Activated T-helper 2 cell treated with anti-CD3 and anti-CD28 coated beads, Interferon-gamma antibody, Interleukin-2, Interleukin-4, amounts not matched to agents 10 μg/mL and 5 μg/mL and 100 μg/mL, durations not matched to agents 14 hours and 24 hours and 36 hours (primary cell): ENCODE results near the gene CDC42. TPM values are rescaled to one million over a fixed set of nuclear protein-coding genes. Genes with fewer than 3 reads are reported as not detected.
A peak's percentile ranks its signal among the peaks of the same experiment; 100 is the strongest.

Experiments used
- DNase-seq: peaks from one replicate; pipeline ENCODE4 v3.0.0; 2021; ENCODE audit warnings: low spot score
- H3K27ac Mint-ChIP-seq: one replicate; pipeline ENCODE4 v1.8.0; 2021; ENCODE audit warnings: mixed read lengths
- H3K27me3 Mint-ChIP-seq: one replicate; pipeline ENCODE4 v1.8.0; 2021; ENCODE audit warnings: low read depth, mixed read lengths
- H3K36me3 Mint-ChIP-seq: one replicate; pipeline ENCODE4 v1.8.0; 2021; ENCODE audit warnings: low read depth, mixed read lengths
- H3K4me1 Mint-ChIP-seq: one replicate; pipeline ENCODE4 v1.8.0; 2021; ENCODE audit warnings: low read depth, mixed read lengths
- H3K4me3 Mint-ChIP-seq: one replicate; pipeline ENCODE4 v1.8.0; 2021; ENCODE audit warnings: low read depth, mild to moderate bottlenecking, moderate library complexity, mixed read lengths
- H3K9me3 Mint-ChIP-seq: one replicate; pipeline ENCODE4 v1.8.0; 2021; ENCODE audit warnings: mixed read lengths
- intact Hi-C: fragments of 100-400 bp; cut with micrococcal nuclease; formaldehyde crosslinking; loops from one replicate; pipeline ENCODE4 v1.15.1; 2023
- total RNA-seq: library from RNA; stranded (reverse); gene quantifications from 2 replicates; pipeline ENCODE4 v1.2.3, GENCODE V29; 2022

Gene CDC42
- total RNA-seq, 1 donor from 2014 or later, result 342 TPM

DNA sequence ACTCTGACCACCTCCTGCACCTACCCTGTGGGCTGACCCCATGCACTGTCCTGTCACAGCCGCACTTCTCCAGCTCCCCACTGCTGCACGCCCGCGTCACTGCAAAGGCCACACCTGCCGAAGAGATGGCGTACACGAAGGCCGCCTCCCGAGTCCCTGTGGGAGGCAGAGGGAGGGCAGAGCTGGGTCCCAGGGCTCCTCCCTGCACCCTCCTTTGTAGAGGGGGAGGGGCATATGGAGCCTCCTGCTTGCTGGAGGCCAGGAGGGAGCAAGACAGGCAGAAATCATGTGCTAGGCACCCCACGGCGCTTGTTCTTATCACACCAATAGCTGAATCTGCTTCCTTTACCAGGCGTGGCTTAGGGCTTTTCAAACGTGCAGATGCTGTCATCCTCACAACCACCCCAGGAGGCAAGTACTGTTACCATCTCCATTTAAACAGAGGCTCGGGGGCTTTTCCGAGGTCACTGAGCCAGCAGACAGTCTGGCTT is 69.0 kb downstream of the CDC42 start:
- Mint-ChIP-seq H3K4me1 (peaks cover 4% of the 10 kb centered on the region), H3K9me3 (no peaks in the 10 kb centered on the region), H3K27me3 (no peaks in the 10 kb centered on the region), H3K4me3 (no peak overlapping the region), H3K36me3 (peaks cover 5% of the 10 kb centered on the region), H3K27ac (no peak overlapping the region)
- DNase-seq, result no peak
- intact Hi-C loops, result no loop called here

DNA sequence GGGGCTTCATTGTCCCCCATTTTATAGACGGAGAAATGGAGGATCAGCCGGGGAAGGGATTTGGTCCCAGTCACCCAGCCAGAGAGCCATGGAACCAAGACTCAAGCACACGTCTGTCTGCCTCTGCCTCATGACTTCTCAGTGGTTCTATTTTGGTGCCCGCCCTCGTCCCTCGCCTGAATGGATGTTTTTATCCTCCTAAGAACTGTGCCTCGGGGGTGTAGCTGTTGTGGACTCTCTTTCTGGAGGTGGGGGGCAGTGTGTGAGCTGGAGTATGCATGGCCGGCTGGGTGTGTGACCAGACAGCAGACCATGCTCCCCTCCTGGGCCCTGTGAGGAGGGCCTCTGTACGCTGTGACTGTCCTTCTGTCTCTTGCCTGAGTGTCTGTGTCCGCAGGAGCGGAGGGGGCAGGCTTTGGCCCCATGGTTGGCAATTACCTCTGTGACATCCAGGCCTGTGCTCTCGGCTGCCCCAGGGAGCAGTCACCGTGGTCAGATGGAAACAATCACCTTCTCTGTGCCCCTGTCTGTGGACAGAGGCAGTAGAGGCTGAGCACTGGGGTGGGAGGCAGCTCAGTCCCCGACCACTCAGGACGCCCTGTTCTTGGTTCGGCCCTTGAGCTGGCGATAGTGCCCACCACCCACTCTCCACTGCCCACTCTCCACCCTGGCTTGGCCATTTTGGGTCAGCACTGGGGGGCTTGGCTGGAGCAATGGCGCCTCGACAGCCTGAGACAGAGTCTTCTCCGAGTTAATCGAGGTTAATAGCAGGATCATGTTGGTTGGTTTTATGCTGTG is 70.0 kb downstream of the CDC42 start:
- no peak for DNase-seq
- H3K4me1 Mint-ChIP-seq, result no peaks in the 10 kb centered on the region
- intact Hi-C loops, result no loop called here

DNA sequence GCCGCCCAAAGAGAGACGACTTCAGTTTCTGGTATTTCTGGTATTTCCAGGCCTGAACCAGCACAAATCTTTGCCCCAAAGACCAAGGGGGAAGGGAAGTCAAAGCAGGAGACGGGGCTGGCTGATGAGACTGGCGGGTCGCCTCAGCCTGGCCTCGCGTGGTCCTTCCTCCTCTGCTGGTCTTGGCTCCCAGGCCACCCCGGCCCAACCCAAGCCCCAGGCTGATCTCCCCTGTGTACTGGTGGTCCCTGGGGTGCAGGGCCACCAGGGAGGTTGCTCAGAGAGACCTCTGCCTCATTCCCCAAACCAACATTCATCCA is 70.5 kb downstream of the CDC42 start:
- no peak overlapping the region for H3K4me3 Mint-ChIP-seq
- H3K9me3 Mint-ChIP-seq, result no peaks in the 10 kb centered on the region
- no peaks in the 10 kb centered on the region for H3K4me1 Mint-ChIP-seq
- H3K27me3 Mint-ChIP-seq, result no peaks in the 10 kb centered on the region
- DNase-seq, result no peak
- intact Hi-C loops, result no loop called here
- no peak overlapping the region for H3K27ac Mint-ChIP-seq
- H3K36me3 Mint-ChIP-seq, result peaks cover 5% of the 10 kb centered on the region

More for the DNA sequence above, 70.0 kb downstream of the CDC42 start:
- H3K27me3 Mint-ChIP-seq, result no peaks in the 10 kb centered on the region
- H3K27ac Mint-ChIP-seq, result no peak overlapping the region
- no peak overlapping the region for H3K4me3 Mint-ChIP-seq
- peaks cover 5% of the 10 kb centered on the region for H3K36me3 Mint-ChIP-seq
- H3K9me3 Mint-ChIP-seq, result no peaks in the 10 kb centered on the region

DNA sequence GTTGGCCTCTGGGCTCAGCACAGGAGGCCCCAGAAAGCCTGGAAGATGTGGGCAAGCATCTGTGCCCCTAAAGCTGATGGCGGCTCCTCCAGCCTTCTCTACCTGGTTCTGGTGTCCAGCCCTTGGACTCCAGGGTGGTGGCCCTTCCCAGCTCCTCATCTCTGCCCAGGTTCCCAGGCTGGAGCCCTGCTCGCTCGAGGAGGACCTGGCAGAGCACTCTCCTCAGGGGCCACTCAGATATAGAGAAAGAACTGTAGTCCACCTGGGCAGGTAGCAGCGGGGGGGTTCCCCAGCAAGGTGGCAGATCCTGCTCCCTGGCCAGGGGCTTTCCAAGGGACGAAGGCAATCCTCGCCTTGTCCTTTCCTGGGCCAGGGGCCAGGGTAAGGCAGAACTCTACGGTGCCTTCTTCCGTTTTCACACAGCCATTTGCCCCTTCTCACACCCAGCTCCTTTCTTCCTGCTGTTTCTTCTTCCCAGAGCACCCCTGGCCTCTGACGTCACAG is 71.4 kb downstream of the CDC42 start:
- intact Hi-C loops, result no loop called here
- Mint-ChIP-seq H3K9me3 (no peaks in the 10 kb centered on the region), H3K27me3 (no peaks in the 10 kb centered on the region), H3K27ac (no peak overlapping the region), H3K4me3 (no peak overlapping the region), H3K4me1 (no peaks in the 10 kb centered on the region), H3K36me3 (peaks cover under 1% of the 10 kb centered on the region)
- DNase-seq, result no peak

DNA sequence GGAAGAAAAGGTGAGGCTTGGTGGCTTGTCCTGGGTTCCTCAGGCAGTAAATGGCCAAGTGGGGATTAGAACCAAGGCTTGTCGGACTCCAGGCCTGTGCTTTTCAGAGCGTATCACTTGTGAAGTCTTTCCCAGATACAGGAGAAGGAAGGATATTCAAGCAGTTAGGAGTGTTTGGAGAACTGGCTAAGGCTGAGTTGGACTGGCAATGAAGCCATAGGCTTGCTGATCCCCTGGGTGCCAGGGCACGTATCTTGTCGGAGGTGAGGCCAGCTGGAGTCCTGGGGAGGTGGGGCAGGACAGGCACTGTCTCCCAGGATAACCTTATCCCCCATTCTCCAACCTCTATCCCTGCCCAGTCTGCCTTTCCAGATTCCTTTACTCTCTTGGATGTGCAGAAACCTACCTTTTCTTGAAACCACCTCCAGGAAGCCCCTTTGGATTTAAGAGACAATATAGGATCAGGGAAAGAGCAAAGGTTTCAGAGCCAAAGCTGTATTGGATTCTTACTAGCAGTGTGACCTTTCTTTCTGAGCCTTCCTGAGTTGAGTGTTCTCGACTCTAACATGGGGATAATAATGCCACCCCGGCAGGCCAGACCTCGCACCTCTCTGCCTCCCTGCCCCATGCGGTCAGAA is 72.2 kb downstream of the CDC42 start:
- H3K9me3 Mint-ChIP-seq, result no peaks in the 10 kb centered on the region
- intact Hi-C loops, result no loop called here
- H3K27me3 Mint-ChIP-seq, result no peaks in the 10 kb centered on the region
- no peak overlapping the region for H3K27ac Mint-ChIP-seq
- H3K4me1 Mint-ChIP-seq, result no peaks in the 10 kb centered on the region
- H3K36me3 Mint-ChIP-seq, result no peaks in the 10 kb centered on the region
- no peak for DNase-seq
- H3K4me3 Mint-ChIP-seq, result no peak overlapping the region

DNA sequence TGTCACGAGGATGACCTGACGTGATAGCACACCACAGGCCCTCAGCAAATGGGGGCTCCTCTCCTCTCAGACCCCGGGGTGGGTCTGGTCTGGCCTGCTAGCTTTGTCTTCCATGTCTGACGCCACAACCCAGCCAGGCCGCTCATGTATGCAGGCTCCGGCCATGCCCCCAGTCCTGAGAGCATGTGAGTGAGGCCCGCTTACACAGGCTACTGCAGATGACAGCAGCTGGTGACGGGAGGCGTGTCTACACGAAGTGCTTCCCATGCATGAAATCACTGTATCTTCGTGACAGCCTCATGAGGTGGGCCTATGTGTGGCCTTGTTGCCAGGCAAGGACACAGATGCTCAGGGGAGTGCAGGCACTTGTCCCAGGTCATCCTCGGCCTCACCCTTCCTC is 74.0 kb downstream of the CDC42 start:
- H3K4me3 Mint-ChIP-seq, result no peak overlapping the region
- DNase-seq, result no peak
- intact Hi-C loops, result no loop called here
- H3K4me1 Mint-ChIP-seq, result no peaks in the 10 kb centered on the region
- no peak overlapping the region for H3K27ac Mint-ChIP-seq
- no peaks in the 10 kb centered on the region for H3K36me3 Mint-ChIP-seq
- H3K9me3 Mint-ChIP-seq, result no peaks in the 10 kb centered on the region
- no peaks in the 10 kb centered on the region for H3K27me3 Mint-ChIP-seq

DNA sequence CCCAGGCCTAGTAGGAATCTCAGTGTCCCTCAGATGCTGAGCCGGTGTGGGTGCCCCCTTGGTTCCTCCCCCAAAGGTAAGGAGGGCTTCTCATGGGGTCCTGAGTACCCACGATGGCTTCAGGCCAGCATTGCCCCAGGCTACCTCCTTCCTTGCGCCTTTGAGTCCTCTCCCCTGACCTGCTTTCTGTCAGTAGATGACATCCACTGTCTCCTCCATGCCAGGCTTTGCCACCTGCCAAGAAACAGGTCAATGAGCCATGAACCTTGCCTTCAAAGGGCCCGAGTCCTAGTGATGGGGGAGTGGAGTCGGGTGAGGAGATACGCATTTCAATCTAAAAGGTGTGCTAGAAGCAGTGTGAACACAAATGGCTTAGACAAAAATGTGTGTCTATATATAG is 74.7 kb downstream of the CDC42 start:
- intact Hi-C loops, result no loop called here
- H3K4me3 Mint-ChIP-seq, result no peak overlapping the region
- no peaks in the 10 kb centered on the region for H3K27me3 Mint-ChIP-seq

DNA sequence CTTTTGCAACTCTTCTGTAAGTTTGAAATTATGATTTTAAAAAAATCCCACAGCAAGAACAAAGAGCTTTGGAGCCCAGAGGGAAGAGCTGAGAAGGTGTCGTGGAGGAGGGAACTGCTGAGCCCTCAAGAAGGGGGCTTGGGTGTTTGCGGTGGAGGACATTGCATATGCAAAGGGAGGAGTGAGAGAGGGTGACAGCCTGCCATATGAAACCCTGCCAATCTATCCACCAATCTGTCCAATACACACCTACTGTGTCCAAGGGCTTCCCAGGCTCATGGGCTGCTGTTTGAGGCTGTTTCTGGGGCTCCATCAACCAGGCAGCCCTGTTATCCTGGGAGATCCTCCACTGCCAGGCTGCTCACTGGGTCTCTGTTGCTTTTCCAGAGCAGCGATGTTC is 75.2 kb downstream of the CDC42 start:
- Mint-ChIP-seq H3K9me3 (no peaks in the 10 kb centered on the region), H3K36me3 (no peaks in the 10 kb centered on the region), H3K4me3 (no peak overlapping the region), H3K27me3 (no peaks in the 10 kb centered on the region), H3K4me1 (no peaks in the 10 kb centered on the region), H3K27ac (no peak overlapping the region)
- no peak for DNase-seq
- intact Hi-C loops, result no loop called here

More for the DNA sequence above, 74.7 kb downstream of the CDC42 start:
- H3K9me3 Mint-ChIP-seq, result no peaks in the 10 kb centered on the region
- DNase-seq, result no peak
- H3K27ac Mint-ChIP-seq, result no peak overlapping the region
- no peaks in the 10 kb centered on the region for H3K36me3 Mint-ChIP-seq
- no peaks in the 10 kb centered on the region for H3K4me1 Mint-ChIP-seq

DNA sequence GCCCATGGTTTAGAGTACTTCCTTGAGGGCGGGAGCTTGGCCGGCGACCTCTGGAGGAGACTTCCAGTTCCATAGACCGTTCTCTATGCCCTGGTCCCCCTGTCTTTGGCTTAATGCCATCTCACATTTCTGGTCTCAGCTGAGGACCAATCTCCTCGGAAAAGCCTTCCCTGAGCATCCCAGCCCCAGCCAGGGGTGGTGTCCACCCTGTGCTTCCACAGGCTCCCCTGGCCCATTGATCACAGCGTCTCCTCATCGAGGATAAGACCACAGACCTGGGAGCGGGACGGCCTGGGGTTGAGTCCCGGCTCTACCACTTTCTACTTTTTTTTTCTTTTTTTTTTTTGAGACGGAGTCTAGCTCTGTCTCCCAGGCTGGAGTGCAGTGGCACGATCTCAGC is 75.9 kb downstream of the CDC42 start:
- intact Hi-C loops, result no loop called here
- no peak overlapping the region for H3K4me3 Mint-ChIP-seq
- no peak for DNase-seq
- H3K4me1 Mint-ChIP-seq, result no peaks in the 10 kb centered on the region
- no peaks in the 10 kb centered on the region for H3K36me3 Mint-ChIP-seq
- H3K27ac Mint-ChIP-seq, result no peak overlapping the region
- no peaks in the 10 kb centered on the region for H3K9me3 Mint-ChIP-seq
- H3K27me3 Mint-ChIP-seq, result no peaks in the 10 kb centered on the region

DNA sequence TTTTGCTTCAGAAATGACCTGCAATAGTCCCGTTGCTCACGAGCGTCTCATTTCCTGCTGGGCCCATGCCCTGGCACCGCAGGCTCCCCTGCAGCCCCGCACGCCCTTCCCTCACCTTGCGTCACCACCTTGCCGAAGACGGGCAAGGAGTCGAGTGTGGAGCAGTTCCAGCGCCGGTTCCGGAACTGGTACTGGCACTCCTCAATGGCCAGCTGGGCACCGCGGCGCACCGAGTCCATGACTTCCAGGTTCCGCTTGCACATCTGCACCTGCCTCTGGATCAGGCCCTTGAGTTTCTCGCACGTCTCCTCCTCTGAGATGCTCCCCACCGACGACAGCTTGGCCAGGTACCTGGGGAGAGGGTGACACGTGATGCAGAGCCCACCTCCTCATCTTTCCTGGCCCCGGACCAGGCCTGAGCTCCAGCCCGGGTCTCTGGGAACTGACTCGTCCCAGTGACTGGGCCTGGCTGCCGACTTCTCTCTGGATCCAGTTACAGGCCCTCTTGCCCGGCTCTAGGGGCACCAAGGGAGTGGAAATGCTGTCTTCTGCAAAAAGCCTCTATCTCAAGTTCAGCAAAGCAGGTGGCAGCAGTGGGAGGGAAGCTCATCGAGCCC is 77.1 kb downstream of the CDC42 start:
- Mint-ChIP-seq H3K36me3 (no peaks in the 10 kb centered on the region), H3K4me3 (no peak overlapping the region), H3K27me3 (no peaks in the 10 kb centered on the region), H3K27ac (no peak overlapping the region), H3K9me3 (no peaks in the 10 kb centered on the region), H3K4me1 (no peaks in the 10 kb centered on the region)
- no peak for DNase-seq
- intact Hi-C loops, result loop anchor here (5.0 kb wide), 1 partner anchor 513 kb away; the partner anchor contains the start of gene C1QC

DNA sequence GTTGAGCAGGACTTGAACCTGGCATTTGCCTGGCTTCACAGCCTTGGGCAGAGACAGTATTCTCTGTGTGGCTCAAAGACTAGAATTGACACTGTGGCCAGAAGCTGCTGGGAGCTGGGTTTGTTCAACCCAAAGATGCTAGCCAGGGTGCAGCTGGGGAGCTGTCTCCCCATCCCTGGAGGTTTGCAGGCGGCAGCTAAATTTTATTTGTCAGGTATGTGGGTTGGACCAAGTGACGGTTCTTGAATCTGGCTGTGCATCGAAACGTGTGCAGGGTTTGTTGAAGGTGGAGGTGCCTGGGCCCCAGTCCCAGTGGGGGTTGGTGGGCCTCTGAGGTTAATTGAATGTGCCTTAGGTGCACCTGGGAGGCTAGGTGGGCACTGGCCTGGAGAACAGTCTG is 78.6 kb downstream of the CDC42 start:
- H3K27me3 Mint-ChIP-seq, result no peaks in the 10 kb centered on the region

DNA sequence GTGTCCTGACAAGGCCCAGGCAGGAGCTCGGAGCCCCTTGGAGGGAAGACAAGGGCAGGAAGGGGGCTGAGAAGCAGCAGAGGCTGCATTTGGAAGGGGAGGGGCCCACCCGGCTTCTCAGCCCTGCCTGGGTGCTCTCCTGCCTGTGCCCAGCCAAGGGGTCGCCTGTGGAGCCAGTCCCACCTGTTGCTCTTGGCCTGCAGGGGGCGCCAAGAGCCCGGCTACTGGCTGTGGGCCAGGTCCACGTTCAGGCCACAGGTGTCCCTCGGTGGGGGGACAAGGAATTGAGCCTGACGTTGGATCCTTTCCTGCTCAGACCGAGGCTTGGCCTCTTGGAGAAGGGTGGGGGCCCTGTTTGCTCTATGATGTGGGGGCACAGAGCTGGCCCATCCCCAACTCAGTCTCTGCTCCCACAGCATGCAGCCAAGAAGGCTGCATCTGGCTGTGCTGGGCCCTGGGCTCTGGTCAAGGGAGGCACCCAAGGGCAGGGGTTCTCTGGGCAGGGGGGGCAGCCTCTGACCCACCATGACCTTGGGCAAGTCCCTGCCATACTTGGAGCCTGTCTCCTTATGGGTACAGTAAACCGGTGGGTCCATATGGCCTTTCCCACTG is 79.5 kb downstream of the CDC42 start:
- DNase-seq, result peak; percentile 25
- intact Hi-C loops, result loop anchor here (1.0 to 5.0 kb wide), 2 partner anchors 284 to 510 kb away; partner anchors contain the start of gene C1QC
- Mint-ChIP-seq H3K9me3 (no peaks in the 10 kb centered on the region), H3K4me3 (no peak overlapping the region), H3K27me3 (no peaks in the 10 kb centered on the region), H3K36me3 (no peaks in the 10 kb centered on the region), H3K4me1 (no peaks in the 10 kb centered on the region), H3K27ac (no peak overlapping the region)

More for the DNA sequence above, 78.6 kb downstream of the CDC42 start:
- DNase-seq, result no peak
- Mint-ChIP-seq H3K4me3 (no peak overlapping the region), H3K27ac (no peak overlapping the region), H3K4me1 (no peaks in the 10 kb centered on the region), H3K9me3 (no peaks in the 10 kb centered on the region), H3K36me3 (no peaks in the 10 kb centered on the region)
- intact Hi-C loops, result loop anchor here (5.0 kb wide), 1 partner anchor 511 kb away; the partner anchor contains the start of gene C1QC
